Large intestine (tissue), 3 donors: ENCODE measurements around the gene ITPK1. TPM values are rescaled to one million over a fixed set of nuclear protein-coding genes. Genes with fewer than 3 reads are reported as not detected.

Source experiments
- DNase-seq, 2 donors: peaks; one replicate each; pipeline versions ENCODE4 v3.0.0 to v3.0.0-alpha.2; 2013
- H3K27ac ChIP-seq: one replicate; pipeline ENCODE4 v1.5.1; 2013; ENCODE audit warnings: low read length
- H3K27me3 ChIP-seq: 2 replicates; pipeline ENCODE4 v1.6.1; 2013; ENCODE audit warnings: low read length; ENCODE audit not compliant: control insufficient read depth, insufficient read depth
- H3K36me3 ChIP-seq: 2 replicates; pipeline ENCODE4 v1.6.1; 2013; ENCODE audit warnings: low read length; ENCODE audit not compliant: control insufficient read depth, insufficient read depth
- H3K4me1 ChIP-seq: one replicate; pipeline ENCODE4 v1.6.1; 2013; ENCODE audit warnings: low read length; ENCODE audit not compliant: control insufficient read depth, insufficient read depth
- H3K4me3 ChIP-seq: one replicate; pipeline ENCODE4 v1.5.1; 2013; ENCODE audit warnings: low read length
- H3K9me3 ChIP-seq: one replicate; pipeline ENCODE4 v1.6.1; 2013; ENCODE audit warnings: mild to moderate bottlenecking, low read depth, low read length, moderate library complexity; ENCODE audit not compliant: control insufficient read depth
- WGBS: methylation state at CpG from one replicate; pipeline ENCODE4 v1.1.5; 2013; ENCODE audit warnings: low lambda C conversion rate; ENCODE audit not compliant: insufficient coverage; 5-methylcytosine and 5-hydroxymethylcytosine counted together
- polyA plus RNA-seq: library from polyadenylated mRNA; unstranded; fragments of 120-200 nt; gene quantifications from one replicate; pipeline ENCODE4 v1.2.1, GENCODE V29; 2013

ITPK1 gene
- polyA plus RNA-seq, 1 donor, result 139 TPM

- WGBS, result no CpG with 5 or more reads among the region's 6 CpGs
Measured at GRCh38 chr14:92953526-92953925, 162.2 kb downstream of the ITPK1 start.

GRCh38 chr14:92952481-92953298 is 163.0 kb downstream of the ITPK1 start:
- no peak for DNase-seq
- H3K36me3 ChIP-seq, result peaks cover 92% of the 10 kb centered on the region
- 100% methylated on average over 2 of the region's 32 CpGs for WGBS
- no peak overlapping the region for H3K4me3 ChIP-seq
- H3K4me1 ChIP-seq, result no peaks in the 10 kb centered on the region
- H3K9me3 ChIP-seq, result no peaks in the 10 kb centered on the region
- H3K27ac ChIP-seq, result no peak overlapping the region
- no peaks in the 10 kb centered on the region for H3K27me3 ChIP-seq

More at GRCh38 chr14:92953526-92953925, 162.2 kb downstream of the ITPK1 start:
- no peaks in the 10 kb centered on the region for H3K9me3 ChIP-seq
- no peak overlapping the region for H3K4me3 ChIP-seq
- H3K27me3 ChIP-seq, result no peaks in the 10 kb centered on the region
- peaks cover 92% of the 10 kb centered on the region for H3K36me3 ChIP-seq
- H3K4me1 ChIP-seq, result no peaks in the 10 kb centered on the region
- no peak for DNase-seq
- H3K27ac ChIP-seq, result no peak overlapping the region

- peaks cover 91% of the 10 kb centered on the region for H3K36me3 ChIP-seq
- no peak overlapping the region for H3K4me3 ChIP-seq
- DNase-seq, result peak; percentile 50 to 62
- no peaks in the 10 kb centered on the region for H3K27me3 ChIP-seq
- H3K9me3 ChIP-seq, result no peaks in the 10 kb centered on the region
- WGBS, result no CpG with 5 or more reads among the region's 18 CpGs
- no peak overlapping the region for H3K27ac ChIP-seq
- H3K4me1 ChIP-seq, result no peaks in the 10 kb centered on the region
Measured at GRCh38 chr14:92951912-92952471, 163.7 kb downstream of the ITPK1 start.

- no CpG with 5 or more reads among the region's 7 CpGs for WGBS
- Histone ChIP-seq H3K27ac (no peak overlapping the region), H3K9me3 (no peaks in the 10 kb centered on the region), H3K4me1 (no peaks in the 10 kb centered on the region), H3K27me3 (no peaks in the 10 kb centered on the region), H3K4me3 (no peak overlapping the region), H3K36me3 (peaks cover 92% of the 10 kb centered on the region)
- no peak for DNase-seq
Measured at GRCh38 chr14:92951261-92951660, 164.5 kb downstream of the ITPK1 start.

GRCh38 chr14:92950773-92951172 is 165.0 kb downstream of the ITPK1 start:
- Histone ChIP-seq H3K27ac (no peak overlapping the region), H3K36me3 (peaks cover 92% of the 10 kb centered on the region)
- WGBS, result no CpG with 5 or more reads among the region's 6 CpGs

GRCh38 chr14:92950193-92950540 is 165.6 kb downstream of the ITPK1 start:
- no CpG with 5 or more reads among the region's 7 CpGs for WGBS
- no peaks in the 10 kb centered on the region for H3K9me3 ChIP-seq
- peaks cover 92% of the 10 kb centered on the region for H3K36me3 ChIP-seq
- no peak for DNase-seq
- H3K4me3 ChIP-seq, result no peak overlapping the region
- no peaks in the 10 kb centered on the region for H3K4me1 ChIP-seq
- H3K27me3 ChIP-seq, result no peaks in the 10 kb centered on the region
- H3K27ac ChIP-seq, result no peak overlapping the region

More at GRCh38 chr14:92950773-92951172, 165.0 kb downstream of the ITPK1 start:
- no peak overlapping the region for H3K4me3 ChIP-seq
- no peak for DNase-seq
- H3K4me1 ChIP-seq, result no peaks in the 10 kb centered on the region
- H3K9me3 ChIP-seq, result no peaks in the 10 kb centered on the region
- H3K27me3 ChIP-seq, result no peaks in the 10 kb centered on the region

- no peak for DNase-seq
- Histone ChIP-seq H3K4me1 (no peaks in the 10 kb centered on the region), H3K27me3 (no peaks in the 10 kb centered on the region), H3K27ac (no peak overlapping the region), H3K9me3 (no peaks in the 10 kb centered on the region), H3K36me3 (peaks cover 92% of the 10 kb centered on the region), H3K4me3 (no peak overlapping the region)
- WGBS, result no CpG with 5 or more reads among the region's 24 CpGs
Measured at GRCh38 chr14:92949496-92950192, 166.1 kb downstream of the ITPK1 start.

GRCh38 chr14:92948647-92949046 is 167.1 kb downstream of the ITPK1 start:
- DNase-seq, result no peak

GRCh38 chr14:92946847-92947545 is 168.7 kb downstream of the ITPK1 start:
- Histone ChIP-seq H3K36me3 (peaks cover 94% of the 10 kb centered on the region), H3K27ac (no peak overlapping the region), H3K4me1 (no peaks in the 10 kb centered on the region), H3K4me3 (no peak overlapping the region), H3K27me3 (no peaks in the 10 kb centered on the region), H3K9me3 (no peaks in the 10 kb centered on the region)
- no CpG with 5 or more reads among the region's 12 CpGs for WGBS
- DNase-seq, result no peak

More at GRCh38 chr14:92948647-92949046, 167.1 kb downstream of the ITPK1 start:
- no peaks in the 10 kb centered on the region for H3K9me3 ChIP-seq
- no peak overlapping the region for H3K27ac ChIP-seq
- no peaks in the 10 kb centered on the region for H3K27me3 ChIP-seq
- H3K4me3 ChIP-seq, result no peak overlapping the region
- no peaks in the 10 kb centered on the region for H3K4me1 ChIP-seq
- H3K36me3 ChIP-seq, result peaks cover 94% of the 10 kb centered on the region
- WGBS, result 100% methylated on average over 1 of the region's 22 CpGs
